Omental fat pad (tissue), 4 donors: ENCODE measurements around the gene SCARB2. TPM values are rescaled to one million over a fixed set of nuclear protein-coding genes. Genes with fewer than 3 reads are reported as not detected.

Source experiments
- ATAC-seq: fragments of 150-250 bp; one replicate; pipeline ENCODE4 v1.9.1; 2016; ENCODE audit warnings: mild to moderate bottlenecking, moderate library complexity; ENCODE audit not compliant: low FRiP score
- DNase-seq: peaks from one replicate; pipeline ENCODE4 v3.0.0-alpha.2; 2019; ENCODE audit warnings: low spot score
- total RNA-seq, 4 donors: library from RNA; depleted of rRNA; stranded (reverse); fragments of >200 nt; gene quantifications; one replicate each; pipeline ENCODE4 v1.1.0, GENCODE V29; 2016
- TF ChIP-seq, protein P1 (sequence below), 3 donors: fragments of 450-650 bp; IDR thresholded peaks; one replicate each; pipeline ENCODE4 v1.5.1; 2016 to 2017; ENCODE audit warnings: antibody characterized with exemption in 3 of 3, mild to moderate bottlenecking in 3 of 3, moderate library complexity in 2 of 3

The SCARB2 gene
- total RNA-seq, 4 donors from 2014 or later, result 106 to 174 (median 172) TPM

DNA sequence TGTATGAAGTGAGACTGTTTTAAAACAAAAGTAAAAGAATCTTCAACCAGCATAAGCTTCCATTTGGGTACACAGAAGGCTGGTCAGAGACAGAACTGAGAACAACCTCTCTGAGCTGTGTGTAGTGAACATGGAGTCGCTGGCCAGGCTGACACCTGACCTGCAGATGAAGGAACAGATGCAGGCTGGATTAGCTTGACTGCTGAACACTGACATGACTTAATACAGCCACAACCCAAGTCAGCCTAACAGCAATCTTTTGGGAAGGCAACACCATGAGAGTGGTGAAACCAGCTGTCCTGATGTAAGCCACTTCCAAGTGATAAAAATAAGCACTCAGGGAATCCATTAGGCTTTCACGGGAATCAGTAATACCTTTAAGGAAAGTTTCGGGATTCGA is 10.1 kb downstream of the SCARB2 start:
- TF ChIP-seq, protein P1, sequence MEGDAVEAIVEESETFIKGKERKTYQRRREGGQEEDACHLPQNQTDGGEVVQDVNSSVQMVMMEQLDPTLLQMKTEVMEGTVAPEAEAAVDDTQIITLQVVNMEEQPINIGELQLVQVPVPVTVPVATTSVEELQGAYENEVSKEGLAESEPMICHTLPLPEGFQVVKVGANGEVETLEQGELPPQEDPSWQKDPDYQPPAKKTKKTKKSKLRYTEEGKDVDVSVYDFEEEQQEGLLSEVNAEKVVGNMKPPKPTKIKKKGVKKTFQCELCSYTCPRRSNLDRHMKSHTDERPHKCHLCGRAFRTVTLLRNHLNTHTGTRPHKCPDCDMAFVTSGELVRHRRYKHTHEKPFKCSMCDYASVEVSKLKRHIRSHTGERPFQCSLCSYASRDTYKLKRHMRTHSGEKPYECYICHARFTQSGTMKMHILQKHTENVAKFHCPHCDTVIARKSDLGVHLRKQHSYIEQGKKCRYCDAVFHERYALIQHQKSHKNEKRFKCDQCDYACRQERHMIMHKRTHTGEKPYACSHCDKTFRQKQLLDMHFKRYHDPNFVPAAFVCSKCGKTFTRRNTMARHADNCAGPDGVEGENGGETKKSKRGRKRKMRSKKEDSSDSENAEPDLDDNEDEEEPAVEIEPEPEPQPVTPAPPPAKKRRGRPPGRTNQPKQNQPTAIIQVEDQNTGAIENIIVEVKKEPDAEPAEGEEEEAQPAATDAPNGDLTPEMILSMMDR (IDR thresholded peaks at IDR 0.05), result no peak
- ATAC-seq (no peak), DNase-seq (no peak)

DNA sequence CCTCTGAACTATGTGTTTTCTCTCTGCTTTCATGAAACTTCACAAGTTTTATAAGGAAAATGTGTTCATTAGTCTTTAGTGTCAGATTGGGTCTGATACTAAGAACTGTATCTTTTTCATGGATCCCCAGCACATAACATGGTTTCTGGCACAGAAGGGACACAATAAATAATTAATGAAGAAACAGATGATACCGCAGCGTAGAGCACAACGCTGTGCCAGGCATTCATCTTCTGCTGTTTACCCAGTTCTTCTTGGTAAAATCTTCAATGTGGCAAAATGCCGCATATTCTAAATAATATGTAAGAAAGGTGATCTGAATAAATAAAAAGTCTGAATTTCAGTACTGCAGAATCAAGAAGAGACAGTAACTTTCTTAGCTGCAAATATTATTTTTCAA is 12.3 kb downstream of the SCARB2 start:
- DNase-seq, result no peak
- no peak for ATAC-seq
- TF ChIP-seq, protein P1 (IDR thresholded peaks at IDR 0.05), result no peak

DNA sequence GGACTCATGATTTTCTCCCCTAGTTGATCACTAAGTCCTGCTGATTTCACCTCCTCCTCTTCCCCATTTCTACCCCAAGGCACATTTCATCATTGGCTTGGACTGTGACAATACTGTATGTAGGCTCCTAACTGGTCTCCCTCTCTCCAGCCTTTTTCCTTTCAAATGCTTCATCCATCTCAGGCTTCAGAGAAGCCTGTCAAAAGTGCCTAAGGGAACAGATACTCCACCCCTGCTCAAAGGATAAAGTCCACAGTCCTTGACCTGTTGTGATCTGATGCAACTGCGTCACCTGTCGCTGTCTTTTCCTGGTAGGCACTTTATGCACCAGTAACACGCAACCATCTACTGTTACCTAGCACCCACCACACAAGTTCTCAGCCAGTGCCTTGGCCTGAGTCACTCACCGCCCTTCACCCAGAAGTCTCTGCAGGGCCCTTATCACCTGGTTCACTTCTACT is 12.8 kb downstream of the SCARB2 start:
- TF ChIP-seq, protein P1 (IDR thresholded peaks at IDR 0.05), result no peak
- ATAC-seq, result no peak

DNA sequence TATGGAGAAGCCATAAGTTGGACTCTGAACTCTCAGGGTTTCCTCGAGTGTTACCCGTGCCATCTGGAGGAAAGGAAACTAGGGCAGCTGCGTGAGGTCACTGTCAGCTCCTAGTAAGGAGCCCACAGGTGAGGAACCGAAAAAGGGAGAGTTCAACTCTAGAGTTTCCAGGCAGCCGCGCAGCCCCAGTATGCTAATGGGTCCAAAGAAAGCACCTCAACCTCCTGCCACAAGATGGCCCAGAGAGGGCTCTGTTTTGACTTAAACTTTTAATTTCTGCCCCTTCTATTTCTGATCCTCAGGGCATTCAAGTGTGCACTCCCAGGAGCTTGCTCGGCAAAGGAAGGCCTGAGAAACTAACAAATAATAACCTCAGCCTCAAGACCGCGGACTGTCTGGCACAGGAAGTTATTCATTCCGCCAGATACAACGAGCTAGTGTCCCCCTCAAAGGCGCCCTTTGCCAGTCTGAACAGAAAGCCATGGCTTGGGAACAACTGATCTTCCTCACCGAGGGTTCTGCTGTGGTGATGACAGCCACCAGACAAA is 13.9 kb downstream of the SCARB2 start:
- no peak for ATAC-seq
- TF ChIP-seq, protein P1 (IDR thresholded peaks at IDR 0.05), result no peak
- DNase-seq, result no peak

More for the DNA sequence above, 12.8 kb downstream of the SCARB2 start:
- DNase-seq, result no peak

DNA sequence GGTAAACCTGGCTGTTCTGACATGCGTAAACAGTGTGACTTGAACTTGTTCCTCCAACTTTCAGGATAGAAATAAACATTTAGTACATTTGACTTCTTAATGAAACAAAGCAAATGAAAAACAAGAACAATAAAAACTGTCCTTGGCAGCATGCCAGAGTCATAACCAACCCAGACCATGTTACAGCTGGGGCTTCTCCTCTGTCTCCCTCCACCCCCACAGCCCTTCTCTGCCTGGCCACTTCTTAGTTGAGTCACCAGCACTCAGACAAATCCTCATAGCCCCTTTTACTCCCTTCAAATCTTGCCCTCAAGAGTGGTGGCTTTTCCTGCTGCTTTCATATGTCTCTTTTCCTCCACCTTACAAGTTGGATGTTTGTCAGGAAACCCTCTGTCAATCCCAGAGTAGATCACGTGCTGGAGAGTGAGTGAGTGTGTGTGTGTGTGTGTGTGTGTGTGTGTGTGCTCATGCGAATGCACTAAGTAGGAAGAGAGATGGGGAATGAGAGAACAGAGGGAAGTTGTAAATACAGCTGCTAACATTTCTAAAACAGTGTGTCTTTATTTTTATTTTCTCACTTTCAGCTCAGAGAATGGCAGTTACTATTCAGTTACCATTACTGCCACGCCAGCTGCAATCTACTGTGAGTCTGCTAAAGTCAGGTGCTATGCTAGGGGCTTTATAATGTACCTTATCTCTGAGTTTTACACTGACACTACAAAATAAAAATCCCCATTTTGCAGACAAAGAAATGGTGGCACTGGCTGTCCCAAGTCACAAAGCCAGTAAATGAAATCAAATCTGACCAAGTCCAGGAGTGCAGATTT is 15.0 kb downstream of the SCARB2 start:
- no peak for DNase-seq
- peak; percentile 42 for ATAC-seq
- TF ChIP-seq, protein P1 (IDR thresholded peaks at IDR 0.05), result no peak

DNA sequence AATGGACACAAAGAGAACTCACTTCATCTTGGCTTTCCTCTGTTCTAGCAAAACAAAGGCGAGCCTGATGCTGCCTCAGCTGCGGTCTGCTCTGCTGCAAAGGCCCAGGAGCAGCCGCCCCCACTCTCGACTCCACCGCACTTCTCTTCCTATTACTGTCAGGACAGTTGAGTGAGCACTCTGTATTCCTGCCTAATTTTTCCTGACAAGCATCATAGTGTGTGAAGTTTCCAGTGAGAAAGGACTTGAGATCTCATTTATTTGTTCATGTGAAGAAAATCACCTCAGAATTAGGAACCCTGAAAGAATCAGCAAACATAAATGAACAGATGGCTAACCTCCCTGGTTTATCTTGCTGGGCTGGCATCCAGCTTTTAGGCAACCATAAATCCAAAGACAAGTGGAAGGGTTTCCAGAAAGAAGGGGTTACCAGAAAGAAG is 15.6 kb downstream of the SCARB2 start:
- peak; percentile 39 for ATAC-seq
- TF ChIP-seq, protein P1 (IDR thresholded peaks at IDR 0.05), result no peak
- no peak for DNase-seq
